ENCODE data around the gene SLC15A5. TPM values are rescaled to one million over a fixed set of nuclear protein-coding genes. Genes with fewer than 3 reads are reported as not detected.

SLC15A5 gene
- total and polyA plus RNA-seq, 2 of the 8 experiments (the other 6 are each of a cell fraction or from before 2014, with no cell fraction given): not detected

GRCh38 chr12:16155938-16156337 lies 121.5 kb downstream of the SLC15A5 start:
- H3K4ac ChIP-seq (replicated peaks; ENCODE audit: insufficient read length, low read depth, low read length): no peak overlapping the region
- H2BK12ac ChIP-seq (ENCODE audit: low read depth, low read length): no peak overlapping the region
- H3K18ac ChIP-seq (ENCODE audit: extremely low read depth, low read length): no peak overlapping the region
- no peak overlapping the region for H2AFZ ChIP-seq (ENCODE audit: low read length)
- no peak overlapping the region for H4K8ac ChIP-seq (ENCODE audit: extremely low read depth, insufficient read depth, low read length)
- H3K27ac ChIP-seq (ENCODE audit: low read depth, low read length): no peak overlapping the region
- no peak overlapping the region for H3K9ac ChIP-seq (replicated peaks in 1 of 4; ENCODE audit: extremely low read depth in 1 of 4, low read depth in 3 of 4, low read length in 3 of 4)
- H3K4me3 ChIP-seq (ENCODE audit: extremely low read depth in 1 of 4, insufficient read depth in 2 of 4, low read depth in 3 of 4, low read length in 4 of 4): no peak overlapping the region
- DNase-seq (ENCODE audit: low read depth in 1 of 2, low spot score in 2 of 2) (no peak), FAIRE-seq (no peak)
- no peaks in the 10 kb centered on the region for H3K27me3 ChIP-seq (replicated peaks in 1 of 4; ENCODE audit: control insufficient read depth in 3 of 4, extremely low read depth in 1 of 4, insufficient read depth in 3 of 4, low read length in 3 of 4)
- no peak overlapping the region for H3K4me2 ChIP-seq (ENCODE audit: insufficient read depth in 1 of 2, low read depth in 2 of 2, low read length in 2 of 2)
- no peak overlapping the region for H4K5ac ChIP-seq (ENCODE audit: insufficient read length, low read depth, low read length)
- no peak overlapping the region for H2AK5ac ChIP-seq (ENCODE audit: low read depth, low read length)
- no peaks in the 10 kb centered on the region for H3K9me3 ChIP-seq (ENCODE audit: insufficient read depth in 2 of 2, low read depth in 1 of 2, low read length in 1 of 2)
- H2BK15ac ChIP-seq (ENCODE audit: low read length): no peak overlapping the region
- no peak overlapping the region for H3K14ac ChIP-seq (ENCODE audit: insufficient read length)
- 82% methylated on average over 1 of the region's 1 CpG; no CpG with 5 or more reads in 1 of the 2 experiments for WGBS, 2 experiments (ENCODE audit: extremely low coverage in 1 of 2, insufficient coverage in 1 of 2, insufficient read length in 1 of 2, insufficient replicate concordance in 2 of 2, low coverage in 1 of 2, low lambda C conversion rate in 2 of 2, missing lambda C conversion rate in 1 of 2)
- H4K91ac ChIP-seq (replicated peaks; ENCODE audit: insufficient read length, low read length): no peak overlapping the region
- no peaks in the 10 kb centered on the region for H3K4me1 ChIP-seq (replicated peaks in 1 of 4; ENCODE audit: control insufficient read depth in 3 of 4, insufficient read depth in 4 of 4, low read length in 3 of 4)
- H3K23ac ChIP-seq (ENCODE audit: insufficient read length): no peak overlapping the region
- H2BK5ac ChIP-seq (ENCODE audit: low read depth, low read length): no peak overlapping the region
- H4K20me1 ChIP-seq (replicated peaks in 1 of 2; ENCODE audit: control insufficient read depth in 1 of 2, insufficient read depth in 2 of 2, low read length in 2 of 2): no peaks in the 10 kb centered on the region
- no peak overlapping the region for H2BK20ac ChIP-seq (ENCODE audit: low read length)
- H2BK120ac ChIP-seq (replicated peaks; ENCODE audit: low read depth, low read length): no peak overlapping the region
- CTCF ChIA-PET (ENCODE audit: partially characterized antibody): no interaction called here
- POLR2A ChIA-PET (ENCODE audit: partially characterized antibody): no interaction called here
- H3K23me2 ChIP-seq (ENCODE audit: low read depth, low read length): no peaks in the 10 kb centered on the region
- no peaks in the 10 kb centered on the region for H3K79me2 ChIP-seq (ENCODE audit: control insufficient read depth in 1 of 2, insufficient read depth in 2 of 2, low read length in 2 of 2)
- H3K36me3 ChIP-seq (ENCODE audit: control insufficient read depth in 2 of 4, insufficient read depth in 4 of 4, low read length in 3 of 4): no peaks in the 10 kb centered on the region
- H3K79me1 ChIP-seq (ENCODE audit: low read depth, low read length): no peaks in the 10 kb centered on the region
- H3K56ac ChIP-seq (replicated peaks; ENCODE audit: insufficient read length, low read depth, low read length): no peak overlapping the region
- TF ChIP-seq TEAD4 (IDR thresholded peaks at IDR 0.05; ENCODE audit: low read depth, low read length) (no peak), TAF7 (optimal IDR thresholded peaks at IDR 0.05; ENCODE audit: borderline replicate concordance, low read depth, low read length) (no peak), SRF (IDR thresholded peaks at IDR 0.05; ENCODE audit: low read depth, low read length) (no peak), SP1 (IDR thresholded peaks at IDR 0.05; ENCODE audit: low read depth, low read length) (no peak), GABPA (IDR thresholded peaks at IDR 0.05; ENCODE audit: borderline replicate concordance, insufficient read depth, low read length) (no peak), SP4 (IDR thresholded peaks at IDR 0.05; ENCODE audit: low read length) (no peak), TBP (IDR thresholded peaks at IDR 0.05; ENCODE audit: low read depth, low read length) (no peak), JUND (IDR thresholded peaks at IDR 0.05; ENCODE audit: low read length) (no peak), JUN (IDR thresholded peaks at IDR 0.05; ENCODE audit: low read depth, low read length) (no peak), YY1 (IDR thresholded peaks at IDR 0.05; ENCODE audit: low read depth, low read length) (no peak), EGR1 (IDR thresholded peaks at IDR 0.05; ENCODE audit: borderline replicate concordance, low read depth, low read length) (no peak), USF2 (IDR thresholded peaks at IDR 0.05; ENCODE audit: low read length) (no peak), CHD2 (IDR thresholded peaks at IDR 0.05; ENCODE audit: low read length) (no peak), ATF3 (IDR thresholded peaks at IDR 0.05; ENCODE audit: insufficient read depth, low read depth, low read length) (no peak), SP2 (IDR thresholded peaks at IDR 0.05; ENCODE audit: low read length) (no peak)

Measured in H1 (cell line).